G401.6 (cell line): Measurements from ENCODE around the gene MPC1.
"Not testable (repeated sequence)": the region's sequence is repeated elsewhere in the genome, so short reads cannot be mapped to it uniquely, and the experiment has no call there.

ENCODE experiments used
- FAIRE-seq: peaks from 2 replicates; lab custom pipeline; 2012; peaks lifted over from hg19 to GRCh38; lab: Jason Lieb, UNC

The MPC1 gene

GRCh38 chr6:166379103-166379586 lies 3.6 kb downstream of the MPC1 start:
- FAIRE-seq: no peak

- FAIRE-seq: no peak
Measured at GRCh38 chr6:166377721-166378120, 5.0 kb downstream of the MPC1 start.

- no peak for FAIRE-seq
Measured at GRCh38 chr6:166375013-166375412, 7.7 kb downstream of the MPC1 start.

- no peak for FAIRE-seq
Measured at GRCh38 chr6:166370489-166370888, 12.3 kb downstream of the MPC1 start.

GRCh38 chr6:166369782-166370181 lies 13.0 kb downstream of the MPC1 start:
- FAIRE-seq: no peak

GRCh38 chr6:166366921-166367320 lies 15.8 kb downstream of the MPC1 start:
- no peak for FAIRE-seq

- FAIRE-seq: no peak
Measured at GRCh38 chr6:166365806-166366205, 16.9 kb downstream of the MPC1 start.

GRCh38 chr6:166365221-166365620 lies 17.5 kb downstream of the MPC1 start:
- no peak for FAIRE-seq

- FAIRE-seq: no peak
Measured at GRCh38 chr6:166364456-166364855, 18.3 kb downstream of the MPC1 start.

- FAIRE-seq: not testable (repeated sequence)
Measured at GRCh38 chr6:166362427-166362826, 20.3 kb downstream of the MPC1 start.

GRCh38 chr6:166361077-166361429 lies 21.7 kb downstream of the MPC1 start:
- no peak for FAIRE-seq

- FAIRE-seq: no peak
Measured at GRCh38 chr6:166360243-166361076, 22.3 kb downstream of the MPC1 start.

- no peak for FAIRE-seq
Measured at GRCh38 chr6:166355552-166355951, 27.2 kb downstream of the MPC1 start.

- FAIRE-seq: no peak
Measured at GRCh38 chr6:166354965-166355364, 27.8 kb downstream of the MPC1 start.

GRCh38 chr6:166354143-166354542 lies 28.6 kb downstream of the MPC1 start:
- FAIRE-seq: no peak

- no peak for FAIRE-seq
Measured at GRCh38 chr6:166353507-166353906, 29.2 kb downstream of the MPC1 start.

GRCh38 chr6:166352923-166353322 lies 29.8 kb downstream of the MPC1 start:
- FAIRE-seq: no peak

- no peak for FAIRE-seq
Measured at GRCh38 chr6:166351715-166352285, 30.9 kb downstream of the MPC1 start.

- FAIRE-seq: no peak
Measured at GRCh38 chr6:166348305-166348949, 34.3 kb downstream of the MPC1 start.

- FAIRE-seq: no peak
Measured at GRCh38 chr6:166346965-166347364, 35.8 kb downstream of the MPC1 start.

- no peak for FAIRE-seq
Measured at GRCh38 chr6:166346449-166346848, 36.3 kb downstream of the MPC1 start.

GRCh38 chr6:166345672-166346071 lies 37.1 kb downstream of the MPC1 start:
- not testable (repeated sequence) for FAIRE-seq

GRCh38 chr6:166344921-166345320 lies 37.8 kb downstream of the MPC1 start:
- not testable (repeated sequence) for FAIRE-seq
